ENCODE measurements around the gene RTN4R. TPM values are rescaled to one million over a fixed set of nuclear protein-coding genes. Genes with fewer than 3 reads are reported as not detected.
A peak's percentile ranks its signal among the peaks of the same experiment; 100 is the strongest.
"Not testable (repeated sequence)": the region's sequence is repeated elsewhere in the genome, so short reads cannot be mapped to it uniquely, and the experiment has no call there.

RTN4R gene
- polyA plus RNA-seq, 3 donors = 4.6 to 10.3 (median 7.1) TPM

- DNase-seq (ENCODE audit: extremely low read depth in 1 of 11, low read depth in 9 of 11, low spot score in 4 of 11) = no peak
Observed at GRCh38 chr22:20292673-20293232, 24.6 kb upstream of the RTN4R start.

- DNase-seq (ENCODE audit: extremely low read depth in 1 of 11, low read depth in 9 of 11, low spot score in 4 of 11) = no peak
Observed at GRCh38 chr22:20292108-20292507, 24.0 kb upstream of the RTN4R start.

GRCh38 chr22:20291604-20292063 lies 23.5 kb upstream of the RTN4R start:
- no peak for DNase-seq (ENCODE audit: extremely low read depth in 1 of 11, low read depth in 9 of 11, low spot score in 4 of 11)

DNA sequence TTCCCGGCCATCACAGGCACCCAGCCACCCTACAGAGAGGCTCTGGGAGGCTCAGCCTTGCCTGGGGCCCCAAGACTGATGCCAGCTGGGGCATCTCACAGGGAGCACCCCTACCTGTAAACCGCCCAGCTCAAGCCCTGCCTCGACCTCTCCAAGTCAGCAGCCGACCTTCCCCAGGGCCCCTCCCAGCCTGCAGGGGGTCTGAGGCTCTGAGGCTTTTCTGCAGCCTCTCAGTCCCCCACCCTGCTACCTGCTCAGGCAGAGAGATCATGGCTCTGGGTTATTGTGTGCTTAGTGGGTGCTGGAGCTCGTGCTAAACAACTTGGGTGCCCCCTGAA lies 23.1 kb upstream of the RTN4R start:
- DNase-seq (ENCODE audit: extremely low read depth in 1 of 11, low read depth in 9 of 11, low spot score in 4 of 11) = no peak

- no peak for DNase-seq (ENCODE audit: extremely low read depth in 1 of 11, low read depth in 9 of 11, low spot score in 4 of 11)
Observed at GRCh38 chr22:20290578-20291248, 22.6 kb upstream of the RTN4R start.

GRCh38 chr22:20290045-20290392 lies 21.9 kb upstream of the RTN4R start:
- no peak for DNase-seq (ENCODE audit: extremely low read depth in 1 of 11, low read depth in 9 of 11, low spot score in 4 of 11)

DNA sequence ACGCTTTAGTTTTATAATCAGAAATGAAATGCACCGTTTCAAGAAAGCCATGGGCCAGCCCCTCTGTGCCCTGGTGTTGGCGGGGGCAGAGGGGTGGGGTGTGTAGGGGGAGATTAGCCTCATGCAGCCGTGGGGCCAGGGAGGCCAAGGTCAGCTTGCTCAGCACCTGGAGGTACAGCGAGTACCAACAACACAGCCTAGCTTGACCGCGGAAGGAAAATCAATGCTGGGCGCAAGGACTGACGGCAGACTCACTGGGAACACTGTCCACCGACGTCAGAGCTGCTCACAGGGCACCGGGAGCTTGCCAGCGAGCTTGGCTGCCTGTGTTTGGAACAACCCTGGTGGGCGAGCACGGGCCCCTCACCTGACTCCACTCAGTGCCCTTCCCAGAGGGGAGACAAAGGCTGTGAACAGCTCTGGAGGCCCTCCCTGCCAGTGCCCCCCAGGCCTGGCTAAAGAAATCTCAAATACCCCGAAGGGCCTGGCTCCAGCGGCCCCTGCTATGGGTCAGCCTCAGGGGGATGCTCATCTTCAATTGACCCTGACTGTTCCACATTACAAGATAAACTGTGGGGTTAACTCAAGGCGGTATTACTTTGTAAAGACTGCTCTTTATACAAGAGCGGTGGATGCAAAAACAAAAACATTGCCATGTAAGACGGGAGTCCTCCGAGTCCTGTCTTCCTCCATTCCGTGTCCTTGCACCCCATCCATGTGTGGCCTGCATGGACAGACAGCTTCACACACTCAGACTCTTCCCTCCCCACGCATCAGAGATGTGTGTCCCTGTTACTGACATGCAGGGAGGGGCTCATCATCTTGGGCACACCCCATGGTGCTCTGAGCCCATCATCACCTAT lies 21.3 kb upstream of the RTN4R start:
- DNase-seq (ENCODE audit: extremely low read depth in 1 of 11, low read depth in 9 of 11, low spot score in 4 of 11) = not testable (repeated sequence)

- DNase-seq (ENCODE audit: extremely low read depth in 1 of 11, low read depth in 9 of 11, low spot score in 4 of 11) = not testable (repeated sequence)
Observed at GRCh38 chr22:20286784-20287423, 18.8 kb upstream of the RTN4R start.

DNA sequence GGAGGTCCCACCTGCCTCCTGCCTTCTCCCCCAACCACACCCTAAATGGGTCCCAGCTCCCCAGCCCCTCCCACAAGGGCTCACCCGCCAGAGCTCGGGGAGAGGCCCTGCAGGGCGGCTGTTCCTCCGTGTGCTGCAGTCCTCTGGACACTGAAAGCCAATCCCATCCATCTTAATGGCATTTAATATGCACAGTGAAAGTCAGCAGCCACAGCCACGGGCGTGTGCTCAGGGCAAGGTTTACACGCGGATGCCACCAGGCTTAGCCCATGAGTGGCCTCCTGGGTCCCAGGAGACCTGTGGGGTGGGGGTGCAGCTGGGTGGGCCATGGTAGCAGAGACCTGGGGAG lies 18.2 kb upstream of the RTN4R start:
- DNase-seq (ENCODE audit: extremely low read depth in 1 of 11, low read depth in 9 of 11, low spot score in 4 of 11) = not testable (repeated sequence)

- DNase-seq (ENCODE audit: extremely low read depth in 1 of 11, low read depth in 9 of 11, low spot score in 4 of 11) = peak in 3 of 11 donors; percentile 21 to 40 (median 37)
Observed at GRCh38 chr22:20285473-20286311, 17.6 kb upstream of the RTN4R start.

DNA sequence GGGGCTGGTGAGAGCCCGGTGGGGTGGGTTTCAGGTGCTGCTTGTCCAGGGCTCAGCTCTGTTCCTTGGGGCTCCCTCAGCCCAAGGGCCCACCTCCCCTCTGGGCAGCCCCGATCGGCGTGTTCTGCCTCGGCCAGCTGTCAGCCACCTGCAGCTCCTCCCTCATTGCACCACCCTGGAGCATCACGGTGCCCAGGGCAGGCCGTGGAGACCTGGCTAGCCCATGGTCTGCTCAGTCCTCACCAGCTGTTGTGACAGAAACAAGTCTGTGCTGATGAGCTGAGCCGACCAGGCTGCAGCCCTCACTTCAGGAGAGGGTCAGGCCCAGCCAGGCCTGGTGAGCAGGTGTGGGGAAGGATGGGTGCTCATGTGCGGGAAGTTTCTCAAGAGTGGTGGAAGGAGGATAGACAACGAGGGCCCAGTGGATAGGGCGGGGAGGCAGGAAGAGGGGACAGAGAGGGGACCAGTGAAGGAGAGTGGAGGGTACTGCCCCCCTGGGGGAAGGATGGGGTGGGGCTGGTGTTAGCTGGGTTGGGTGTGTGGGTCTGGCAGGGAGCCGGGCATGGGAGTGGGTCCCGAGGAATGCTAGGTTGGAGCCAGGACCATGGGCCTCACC lies 16.5 kb upstream of the RTN4R start:
- DNase-seq (ENCODE audit: extremely low read depth in 1 of 11, low read depth in 9 of 11, low spot score in 4 of 11) = no peak

- no peak for DNase-seq (ENCODE audit: extremely low read depth in 1 of 11, low read depth in 9 of 11, low spot score in 4 of 11)
Observed at GRCh38 chr22:20283674-20284066, 15.6 kb upstream of the RTN4R start.

GRCh38 chr22:20282901-20283673 lies 15.0 kb upstream of the RTN4R start:
- DNase-seq (ENCODE audit: extremely low read depth in 1 of 11, low read depth in 9 of 11, low spot score in 4 of 11) = no peak

DNA sequence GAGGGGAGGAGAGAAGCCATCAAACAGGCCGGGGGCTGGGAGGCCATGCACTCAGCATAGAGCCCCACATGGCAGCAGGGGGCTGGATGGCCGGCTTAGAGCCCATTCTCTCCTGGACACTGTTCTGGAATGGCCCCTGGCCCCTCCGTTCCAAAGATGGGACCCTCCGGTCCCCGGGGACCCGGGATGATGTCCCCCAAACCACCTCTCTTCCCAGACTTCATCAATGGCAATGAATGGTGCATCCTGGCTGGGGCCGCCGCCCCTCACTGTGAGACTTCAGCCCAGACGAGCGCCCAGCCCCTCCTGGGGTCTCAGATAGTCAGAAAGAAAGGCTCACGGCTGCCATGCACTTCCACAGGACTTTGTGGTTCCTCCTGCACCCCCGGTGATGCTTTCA lies 13.8 kb upstream of the RTN4R start:
- no peak for DNase-seq (ENCODE audit: extremely low read depth in 1 of 11, low read depth in 9 of 11, low spot score in 4 of 11)

DNA sequence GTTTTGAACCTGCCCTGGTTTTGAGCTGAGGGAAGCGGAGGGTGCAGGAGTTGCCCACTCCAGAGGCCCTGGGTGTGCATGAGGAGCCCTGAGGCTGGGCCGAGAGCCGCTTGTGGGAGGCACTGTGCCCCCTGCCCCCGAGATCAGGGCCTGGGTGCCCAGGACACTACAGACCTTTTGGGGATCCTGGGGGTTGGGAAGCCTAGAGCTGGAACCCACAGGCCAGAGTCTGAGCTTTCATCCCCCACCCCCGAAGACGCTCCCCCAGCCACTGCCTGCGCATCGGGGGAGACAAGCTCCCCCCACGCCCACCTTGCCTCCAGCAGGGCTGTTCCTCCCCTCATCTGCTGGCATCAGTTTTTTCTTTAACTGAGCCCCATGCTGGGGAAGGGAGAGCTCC lies 13.4 kb upstream of the RTN4R start:
- not testable (repeated sequence) for DNase-seq (ENCODE audit: extremely low read depth in 1 of 11, low read depth in 9 of 11, low spot score in 4 of 11)

GRCh38 chr22:20280866-20281265 lies 12.7 kb upstream of the RTN4R start:
- no peak for DNase-seq (ENCODE audit: extremely low read depth in 1 of 11, low read depth in 9 of 11, low spot score in 4 of 11)

DNA sequence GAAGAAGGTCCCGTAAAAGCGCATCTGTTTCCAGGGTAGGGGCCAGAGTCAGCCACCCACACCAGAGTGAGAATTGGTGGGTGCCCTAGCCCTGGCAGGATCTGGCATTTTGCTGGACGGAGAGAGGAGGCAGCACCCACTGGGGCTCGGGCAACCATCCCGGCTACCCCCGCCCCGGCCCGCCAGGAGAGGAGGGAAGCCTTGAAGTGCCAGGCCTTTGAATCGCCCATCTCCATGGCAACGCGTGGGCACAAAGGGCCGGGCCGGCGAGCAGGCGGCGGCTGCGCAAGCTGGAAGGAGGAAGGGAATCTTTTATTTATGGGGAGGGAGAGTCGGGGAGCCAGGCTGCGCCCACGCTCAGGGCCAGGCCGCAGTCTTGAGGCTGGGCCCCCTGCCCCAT lies 12.0 kb upstream of the RTN4R start:
- not testable (repeated sequence) for DNase-seq (ENCODE audit: extremely low read depth in 1 of 11, low read depth in 9 of 11, low spot score in 4 of 11)

DNA sequence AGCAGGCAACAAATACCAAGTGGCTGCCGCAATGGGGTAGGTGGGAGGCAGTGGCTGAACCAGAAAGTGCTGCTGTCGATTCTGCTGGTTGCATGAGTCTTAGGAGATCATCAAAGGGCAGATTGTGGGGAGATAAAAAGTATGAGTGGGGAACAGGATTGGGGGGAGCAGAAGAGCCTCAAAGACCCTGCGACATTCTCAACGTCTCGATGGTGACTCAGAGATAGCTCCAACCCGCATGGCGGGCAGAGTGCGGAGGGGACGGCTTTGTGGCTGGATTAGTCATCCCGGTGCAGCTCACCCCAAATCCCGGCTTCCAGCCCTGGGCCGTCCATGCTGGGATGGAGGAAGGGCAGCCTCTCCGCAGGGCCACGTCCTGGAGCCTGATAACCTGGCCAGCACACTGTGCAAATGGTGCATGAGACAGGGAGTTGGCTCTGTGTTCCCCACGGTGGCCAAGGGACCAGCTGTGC lies 11.6 kb upstream of the RTN4R start:
- no peak for DNase-seq (ENCODE audit: extremely low read depth in 1 of 11, low read depth in 9 of 11, low spot score in 4 of 11)
